HepG2 (cell line): ENCODE measurements around the gene ADRA2B. TPM values are rescaled to one million over a fixed set of nuclear protein-coding genes. Genes with fewer than 3 reads are reported as not detected.
A peak's percentile ranks its signal among the peaks of the same experiment; 100 is the strongest.

Experiments
- ATAC-seq: fragments of 200-7000 bp; cut with Tn5 transposase; 3 replicates; pipeline ENCODE4 v1.9.1; 2020; ENCODE audit warnings: mild to moderate bottlenecking, moderate library complexity
- BruUV-seq: library from RNA; stranded (reverse); fragments of 400-500 nt; replicated peaks from 2 replicates; lab custom pipeline; 2021; lab: Mats Ljungman, UMichigan
- CTCF ChIA-PET: fragments of 300-600 bp; formaldehyde crosslinking; extraction: SDS; loops from one replicate; lab custom pipeline; 2021; ENCODE audit warnings: low total read pairs, inconsistent platforms, low intra/inter-chr PET ratio; lab: Yijun Ruan, JAX
- POLR2A ChIA-PET: fragments of 350-600 bp; sonication (Branson Sonifier 250); formaldehyde crosslinking; loops from one replicate; lab custom pipeline; 2020; ENCODE audit warnings: antibody characterized with exemption, inconsistent platforms; lab: Yijun Ruan, JAX
- DNase-seq: peaks from one replicate; pipeline ENCODE4 v3.0.0-alpha.2; 2015; ENCODE audit warnings: low spot score
- FAIRE-seq: peaks from 3 replicates; lab custom pipeline; 2011; peaks lifted over from hg19 to GRCh38; lab: Jason Lieb, UNC
- H2AFZ ChIP-seq: one replicate; pipeline ENCODE4 v1.6.1; 2011; ENCODE audit warnings: low read length, inconsistent platforms
- H3K27ac ChIP-seq: fragments of 300-600 bp; 3 replicates; pipeline ENCODE4 v1.8.0; 2011; ENCODE audit warnings: mixed run types, mild to moderate bottlenecking, mixed read lengths, low read length, inconsistent platforms; ENCODE audit not compliant: insufficient read depth; ENCODE audit errors: extremely low read length
- H3K27me3 ChIP-seq, 2 experiments: fragments of 200-600 bp in 1 of 2; 2 replicates in 1 of 2; 3 replicates in 1 of 2; pipeline versions ENCODE4 v1.6.0 to v1.8.0; 2011; ENCODE audit warnings: low read length in 2 of 2, mild to moderate bottlenecking in 2 of 2, moderate library complexity in 2 of 2, inconsistent platforms in 1 of 2; ENCODE audit not compliant: insufficient read depth in 2 of 2, control insufficient read depth in 1 of 2
- H3K36me3 ChIP-seq, 2 experiments: fragments of 200-600 bp in 1 of 2; replicated peaks in 1 of 2; 2 replicates in 1 of 2; 3 replicates in 1 of 2; pipeline versions ENCODE4 v1.5.1 to v1.8.0; 2011; ENCODE audit warnings: low read length in 2 of 2, inconsistent platforms in 1 of 2; ENCODE audit not compliant: insufficient read depth in 2 of 2, control insufficient read depth in 1 of 2
- H3K4me1 ChIP-seq: 2 replicates; pipeline ENCODE4 v1.5.1; 2012; ENCODE audit warnings: low read length, inconsistent platforms; ENCODE audit not compliant: insufficient read depth
- H3K4me2 ChIP-seq: 2 replicates; pipeline ENCODE4 v1.6.0; 2011; ENCODE audit warnings: low read depth, low read length, inconsistent platforms
- H3K4me3 ChIP-seq, 3 experiments: fragments of 200-600 bp in 1 of 3; sonication (generic), shearing (Covaris generic) in 1 of 3; replicated peaks in 1 of 3; 2 replicates each; pipeline ENCODE4 v1.5.1; 2011 to 2016; ENCODE audit warnings: low read length in 3 of 3, inconsistent platforms in 2 of 3, low read depth in 2 of 3, mild to moderate bottlenecking in 2 of 3, control low read depth in 1 of 3, mixed read lengths in 1 of 3; ENCODE audit not compliant: insufficient read depth in 1 of 3
- H3K79me2 ChIP-seq: one replicate; pipeline ENCODE4 v1.6.1; 2011; ENCODE audit warnings: low read length, inconsistent platforms; ENCODE audit not compliant: insufficient read depth
- H3K9ac ChIP-seq: 2 replicates; pipeline ENCODE4 v1.6.0; 2011; ENCODE audit warnings: mild to moderate bottlenecking, low read depth, low read length, inconsistent platforms; ENCODE audit not compliant: insufficient read depth
- H3K9me3 ChIP-seq: 2 replicates; pipeline ENCODE4 v1.5.1; 2012; ENCODE audit warnings: mild to moderate bottlenecking, low read length
- H4K20me1 ChIP-seq: 2 replicates; pipeline ENCODE4 v1.6.0; 2011; ENCODE audit warnings: inconsistent platforms, mild to moderate bottlenecking, low read length, moderate library complexity; ENCODE audit not compliant: insufficient read depth
- MEIS1 ChIP-seq: sonication (generic); formaldehyde crosslinking; IDR thresholded peaks from 2 replicates; pipeline ENCODE4 v1.9.0; 2021; ENCODE audit warnings: mild to moderate bottlenecking, missing genetic modification reagents, moderate library complexity, borderline replicate concordance
- MXD4 ChIP-seq: IDR thresholded peaks from 2 replicates; pipeline ENCODE4 v1.6.1; 2016; ENCODE audit warnings: mild to moderate bottlenecking, missing biosample characterization, missing genetic modification reagents
- RFXAP ChIP-seq: sonication (generic); formaldehyde crosslinking; IDR thresholded peaks from 2 replicates; pipeline ENCODE4 v1.4.0; 2020; ENCODE audit warnings: missing genetic modification reagents, borderline replicate concordance
- SAFB2 ChIP-seq: sonication (generic); formaldehyde crosslinking; IDR thresholded peaks from 2 replicates; pipeline ENCODE4 v1.5.1; 2020; ENCODE audit warnings: missing genetic modification reagents, low read depth, mild to moderate bottlenecking, borderline replicate concordance
- ZNF33B ChIP-seq: sonication (generic); formaldehyde crosslinking; IDR thresholded peaks from 2 replicates; pipeline ENCODE4 v1.5.1; 2020; ENCODE audit warnings: mild to moderate bottlenecking, missing genetic modification reagents
- ZNF510 ChIP-seq: sonication (generic); formaldehyde crosslinking; IDR thresholded peaks from 2 replicates; pipeline ENCODE4 v1.4.0; 2020; ENCODE audit warnings: low read depth, mild to moderate bottlenecking, missing genetic modification reagents
- WGBS: methylation state at CpG from one replicate; pipeline ENCODE4 v1.1.6; 2017; ENCODE audit warnings: low lambda C conversion rate; 5-methylcytosine and 5-hydroxymethylcytosine counted together
- in situ Hi-C: cut with HindIII; loops from 2 replicates; pipeline ENCODE4 v1.10.0; 2017; ENCODE audit warnings: low pct_unique_long_range_greater_than_20kb; ENCODE audit not compliant: extremely low pct_ligation_motif_present
- intact Hi-C: fragments of 100-400 bp; cut with micrococcal nuclease; formaldehyde crosslinking; loops from one replicate; pipeline ENCODE4 v1.10.0; 2022; ENCODE audit not compliant: unreplicated experiment
- polyA plus RNA-seq, 8 experiments: library from polyadenylated mRNA; depleted of rRNA in 3 of 8; stranded (reverse) in 7 of 8; unstranded in 1 of 8; fragments of >200 nt; fragmentation: Illumina TruSeq in 4 of 8; extraction: Trizol in 4 of 8; gene quantifications; 2 replicates each; pipeline versions ENCODE4 v1.2.1 to v1.2.3, GENCODE V29; 2011 to 2016; ENCODE audit warnings: low read depth in 4 of 8, missing spikeins in 1 of 8, mixed read lengths in 1 of 8; ENCODE audit not compliant: insufficient read depth in 1 of 8
- total RNA-seq, 5 experiments: library from RNA; depleted of rRNA; stranded (reverse); fragments of >200 nt; fragmentation: Illumina TruSeq; extraction: Trizol; gene quantifications; 2 replicates each; pipeline ENCODE4 v1.2.3, GENCODE V29; 2016; ENCODE audit warnings: low read depth in 1 of 5
- TF ChIP-seq, protein P1 (sequence below): sonication (generic); formaldehyde crosslinking; IDR thresholded peaks from 2 replicates; pipeline ENCODE4 v1.5.0; 2020; ENCODE audit warnings: mild to moderate bottlenecking, missing genetic modification reagents
- TF ChIP-seq, protein P2 (sequence below): sonication (generic); formaldehyde crosslinking; IDR thresholded peaks from 2 replicates; pipeline ENCODE4 v1.4.0; 2020; ENCODE audit warnings: mild to moderate bottlenecking, missing genetic modification reagents, borderline replicate concordance

ADRA2B gene
- total and polyA plus RNA-seq, 2 of the 13 experiments (the other 11 are each of a cell fraction or from before 2014, with no cell fraction given), result not detected

DNA sequence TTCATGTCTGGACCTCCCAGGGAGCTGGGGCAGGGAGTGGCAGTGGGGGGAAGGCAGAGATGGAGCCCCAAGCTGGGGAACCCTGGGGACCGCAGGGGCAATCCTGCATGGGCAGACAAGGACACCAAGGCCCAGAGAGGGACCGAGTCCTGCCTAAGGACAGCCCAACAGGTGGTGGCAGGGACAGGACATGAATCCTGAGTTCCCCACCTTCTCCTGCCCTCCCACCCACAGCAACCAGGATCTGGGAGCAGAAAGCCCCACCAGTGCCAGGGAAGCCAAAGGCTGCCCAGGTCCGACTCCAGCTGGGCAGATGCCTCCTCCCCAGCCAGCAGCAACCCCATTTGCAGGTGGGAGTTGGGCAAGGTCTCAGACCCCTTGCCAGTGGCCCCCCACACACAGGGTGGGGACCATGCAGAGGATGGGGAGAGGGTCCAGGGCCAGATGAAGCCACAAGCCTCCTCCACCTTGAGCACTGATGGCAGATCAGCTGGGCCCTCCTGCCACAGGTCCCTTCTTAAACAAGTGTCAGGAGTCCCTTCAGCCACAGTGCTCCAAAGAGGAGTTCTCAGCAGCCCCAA, 6.3 kb downstream of the ADRA2B start:
- FAIRE-seq (no peak), DNase-seq (no peak), ATAC-seq (no peak)
- 52% methylated on average over 2 of the region's 3 CpGs for WGBS
- Histone ChIP-seq H3K4me1 (peaks cover 30% of the 10 kb centered on the region), H3K79me2 (no peaks in the 10 kb centered on the region), H3K9ac (no peak overlapping the region), H3K9me3 (no peaks in the 10 kb centered on the region), H3K4me3 (no peak overlapping the region), H3K27me3 (peaks cover 5 to 12% of the 10 kb centered on the region in 2 experiments; a peak in 3 of 5 replicates), H3K36me3 (no peaks in the 10 kb centered on the region), H4K20me1 (no peaks in the 10 kb centered on the region), H3K4me2 (no peak overlapping the region), H3K27ac (no peak overlapping the region), H2AFZ (no peak overlapping the region)
- in situ Hi-C loops, result loop anchor here (25.0 kb wide), 2 partner anchors 98 to 273 kb away; no protein-coding TSS in a partner anchor
- POLR2A ChIA-PET, result no interaction called here
- intact Hi-C loops, result loop anchor here (10.0 kb wide), 2 partner anchors 45 to 85 kb away; no protein-coding TSS in a partner anchor
- TF ChIP-seq MXD4 (no peak), ZNF510 (no peak), ZNF33B (CRISPR knock-in tag) (no peak)
- BruUV-seq, result no TSS peak
- CTCF ChIA-PET, result no interaction called here

DNA sequence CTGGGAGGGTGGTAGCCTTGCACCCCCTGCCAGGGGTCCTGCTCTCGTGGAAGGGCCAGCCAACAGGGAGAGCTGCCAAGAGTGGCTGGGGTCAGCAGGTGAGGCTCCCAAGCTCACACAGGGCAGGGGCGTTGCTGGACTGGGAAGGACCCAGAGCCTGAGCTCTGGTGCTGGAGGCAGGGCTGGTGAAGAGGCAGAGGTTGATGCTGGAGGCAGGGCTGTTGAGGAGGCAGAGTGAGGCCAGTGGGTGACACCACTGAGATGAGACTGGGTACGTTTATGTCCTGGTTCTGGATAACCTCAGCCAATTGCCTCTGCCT, 7.0 kb downstream of the ADRA2B start:
- Histone ChIP-seq H3K4me1 (peaks cover 30% of the 10 kb centered on the region), H3K9me3 (no peaks in the 10 kb centered on the region), H3K27ac (no peak overlapping the region), H3K27me3 (peaks cover 2 to 8% of the 10 kb centered on the region in 2 experiments; a peak in 3 of 5 replicates), H3K4me2 (peak overlapping the region; percentile 67; the same call in 1 of the 2 replicates), H4K20me1 (no peaks in the 10 kb centered on the region), H3K36me3 (no peaks in the 10 kb centered on the region), H3K79me2 (no peaks in the 10 kb centered on the region), H3K9ac (no peak overlapping the region), H3K4me3 (peak overlapping the region in 1 of 3 experiments; percentile 48; a peak in 1 of 6 replicates), H2AFZ (no peak overlapping the region)
- intact Hi-C loops, result no loop called here
- no peak for FAIRE-seq
- no TSS peak for BruUV-seq
- POLR2A ChIA-PET, result no interaction called here
- no peak for DNase-seq
- CTCF ChIA-PET, result no interaction called here
- 6% methylated on average over 3 of the region's 3 CpGs for WGBS
- ATAC-seq, result peak; percentile 14; the same call in 2 of the 3 replicates
- no peak for TF ChIP-seq RFXAP
- TF ChIP-seq, protein P1, sequence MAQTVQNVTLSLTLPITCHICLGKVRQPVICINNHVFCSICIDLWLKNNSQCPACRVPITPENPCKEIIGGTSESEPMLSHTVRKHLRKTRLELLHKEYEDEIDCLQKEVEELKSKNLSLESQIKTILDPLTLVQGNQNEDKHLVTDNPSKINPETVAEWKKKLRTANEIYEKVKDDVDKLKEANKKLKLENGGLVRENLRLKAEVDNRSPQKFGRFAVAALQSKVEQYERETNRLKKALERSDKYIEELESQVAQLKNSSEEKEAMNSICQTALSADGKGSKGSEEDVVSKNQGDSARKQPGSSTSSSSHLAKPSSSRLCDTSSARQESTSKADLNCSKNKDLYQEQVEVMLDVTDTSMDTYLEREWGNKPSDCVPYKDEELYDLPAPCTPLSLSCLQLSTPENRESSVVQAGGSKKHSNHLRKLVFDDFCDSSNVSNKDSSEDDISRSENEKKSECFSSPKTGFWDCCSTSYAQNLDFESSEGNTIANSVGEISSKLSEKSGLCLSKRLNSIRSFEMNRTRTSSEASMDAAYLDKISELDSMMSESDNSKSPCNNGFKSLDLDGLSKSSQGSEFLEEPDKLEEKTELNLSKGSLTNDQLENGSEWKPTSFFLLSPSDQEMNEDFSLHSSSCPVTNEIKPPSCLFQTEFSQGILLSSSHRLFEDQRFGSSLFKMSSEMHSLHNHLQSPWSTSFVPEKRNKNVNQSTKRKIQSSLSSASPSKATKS, result no peak
- TF ChIP-seq SAFB2 (CRISPR knock-in tag), result no peak
- TF ChIP-seq, protein P2, sequence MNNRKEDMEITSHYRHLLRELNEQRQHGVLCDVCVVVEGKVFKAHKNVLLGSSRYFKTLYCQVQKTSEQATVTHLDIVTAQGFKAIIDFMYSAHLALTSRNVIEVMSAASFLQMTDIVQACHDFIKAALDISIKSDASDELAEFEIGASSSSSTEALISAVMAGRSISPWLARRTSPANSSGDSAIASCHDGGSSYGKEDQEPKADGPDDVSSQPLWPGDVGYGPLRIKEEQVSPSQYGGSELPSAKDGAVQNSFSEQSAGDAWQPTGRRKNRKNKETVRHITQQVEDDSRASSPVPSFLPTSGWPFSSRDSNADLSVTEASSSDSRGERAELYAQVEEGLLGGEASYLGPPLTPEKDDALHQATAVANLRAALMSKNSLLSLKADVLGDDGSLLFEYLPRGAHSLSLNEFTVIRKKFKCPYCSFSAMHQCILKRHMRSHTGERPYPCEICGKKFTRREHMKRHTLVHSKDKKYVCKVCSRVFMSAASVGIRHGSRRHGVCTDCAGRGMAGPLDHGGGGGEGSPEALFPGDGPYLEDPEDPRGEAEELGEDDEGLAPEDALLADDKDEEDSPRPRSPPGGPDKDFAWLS (CRISPR knock-in tag), result 0 out of 2 replicates have a peak, but pooled peaks have one; percentile 52
- TF ChIP-seq MEIS1 (CRISPR knock-in tag), result 0 out of 2 replicates have a peak, but pooled peaks have one; percentile 28
- in situ Hi-C loops, result loop anchor here (25.0 kb wide), 2 partner anchors 97 to 272 kb away; no protein-coding TSS in a partner anchor
